ENCODE measurements around the gene PTPRG. TPM values are rescaled to one million over a fixed set of nuclear protein-coding genes. Genes with fewer than 3 reads are reported as not detected.

PTPRG gene
- total RNA-seq, 1 experiment from 2014 or later: 32.1 TPM

- TF ChIP-seq YY1 (IDR thresholded peaks at IDR 0.05; ENCODE audit: extremely low read depth, insufficient replicate concordance, low read depth, low read length) (no peak), SIN3A (IDR thresholded peaks at IDR 0.05; ENCODE audit: low read depth) (no peak), EZH2phosphoT487 (IDR thresholded peaks at IDR 0.05; ENCODE audit: borderline replicate concordance) (no peak), SP1 (IDR thresholded peaks at IDR 0.05; ENCODE audit: low read depth) (no peak), CEBPB (IDR thresholded peaks at IDR 0.05; ENCODE audit: low read depth) (no peak), CTCF (IDR thresholded peaks at IDR 0.05 in 2 of 3, conservative IDR thresholded peaks at IDR 0.05 in 1 of 3; ENCODE audit: borderline replicate concordance in 1 of 3, insufficient read depth in 1 of 3, low read depth in 2 of 3, low read length in 2 of 3) (no peak), MAX (IDR thresholded peaks at IDR 0.05) (no peak), ZNF274 (IDR thresholded peaks at IDR 0.05; ENCODE audit: low read depth, low read length) (no peak), ELF1 (IDR thresholded peaks at IDR 0.05; ENCODE audit: borderline replicate concordance, low read depth) (no peak)
- TF ChIP-seq, protein P1, sequence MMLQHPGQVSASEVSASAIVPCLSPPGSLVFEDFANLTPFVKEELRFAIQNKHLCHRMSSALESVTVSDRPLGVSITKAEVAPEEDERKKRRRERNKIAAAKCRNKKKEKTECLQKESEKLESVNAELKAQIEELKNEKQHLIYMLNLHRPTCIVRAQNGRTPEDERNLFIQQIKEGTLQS (IDR thresholded peaks at IDR 0.05): no peak
- intact Hi-C loops (cut with micrococcal nuclease): no loop called here
Measured at GRCh38 chr3:61776390-61776789, 215.0 kb downstream of the PTPRG start.

More at GRCh38 chr3:61776390-61776789, 215.0 kb downstream of the PTPRG start:
- Histone ChIP-seq H3K27ac (ENCODE audit: low read depth, low read length) (no peak overlapping the region), H3K4me1 (ENCODE audit: control insufficient read depth in 1 of 2, insufficient read depth in 2 of 2, low read length in 2 of 2) (no peaks in the 10 kb centered on the region), H3K36me3 (ENCODE audit: control insufficient read depth in 1 of 2, insufficient read depth in 2 of 2, low read length in 2 of 2) (no peaks in the 10 kb centered on the region), H3K4me2 (ENCODE audit: low read length) (no peak overlapping the region), H3K27me3 (ENCODE audit: insufficient read depth, low read length) (no peaks in the 10 kb centered on the region), H4K20me1 (ENCODE audit: insufficient read depth) (no peaks in the 10 kb centered on the region; the same call in 1 of the 2 replicates), H3K9me2 (ENCODE audit: insufficient read depth) (no peaks in the 10 kb centered on the region), H3K4me3 (replicated peaks in 1 of 2; ENCODE audit: low read depth in 1 of 2, low read length in 2 of 2) (no peak overlapping the region), H3K9ac (ENCODE audit: low read length) (no peak overlapping the region), H2AFZ (ENCODE audit: low read depth, low read length, poor library complexity, severe bottlenecking) (no peak overlapping the region), H3K79me2 (ENCODE audit: insufficient read depth, low read length) (no peaks in the 10 kb centered on the region), H3K9me3 (ENCODE audit: control insufficient read depth in 1 of 2, insufficient read depth in 1 of 2, low read depth in 1 of 2, low read length in 2 of 2) (no peaks in the 10 kb centered on the region)
- ChIA-PET CTCF (no interaction called here), RAD21 (ENCODE audit: low non-redundant PET in 1 of 2, low total read pairs in 2 of 2, uncharacterized antibody in 2 of 2, unreplicated experiment in 2 of 2) (no interaction called here), POLR2A (no interaction called here)
- ATAC-seq (no peak), DNase-seq (ENCODE audit: low read depth, low spot score) (no peak)
- no TSS peak for BruUV-seq (replicated peaks)
